Progenitor cell of endocrine pancreas (in vitro differentiated cells): Measurements from ENCODE around the gene FSTL1. TPM values are rescaled to one million over a fixed set of nuclear protein-coding genes. Genes with fewer than 3 reads are reported as not detected.

Experiments
- DNase-seq: peaks from one replicate; pipeline ENCODE4 v3.0.0; 2021; ENCODE audit warnings: low spot score; ENCODE audit not compliant: unreplicated experiment
- H3K27ac Mint-ChIP-seq: 2 replicates; pipeline ENCODE4 v1.8.0; 2021; ENCODE audit warnings: mild to moderate bottlenecking, moderate library complexity, mixed read lengths
- H3K27me3 Mint-ChIP-seq: 2 replicates; pipeline ENCODE4 v1.8.0; 2021; ENCODE audit warnings: mixed read lengths
- H3K36me3 Mint-ChIP-seq: 2 replicates; pipeline ENCODE4 v1.8.0; 2022; ENCODE audit warnings: mixed read lengths; ENCODE audit not compliant: insufficient read depth
- H3K4me1 Mint-ChIP-seq: 2 replicates; pipeline ENCODE4 v1.8.0; 2021; ENCODE audit warnings: low read depth, mixed read lengths
- H3K4me3 Mint-ChIP-seq: 2 replicates; pipeline ENCODE4 v1.8.0; 2021; ENCODE audit warnings: low read depth, mild to moderate bottlenecking, moderate library complexity, mixed read lengths
- H3K9me3 Mint-ChIP-seq: 2 replicates; pipeline ENCODE4 v1.8.0; 2021; ENCODE audit warnings: low read depth, mixed read lengths
- total RNA-seq: library from RNA; stranded (reverse); gene quantifications from 2 replicates; pipeline ENCODE4 v1.2.1, GENCODE V29; 2021
- TF ChIP-seq, protein P1 (sequence below): fragments of 200-600 bp; sonication (generic); IDR thresholded peaks from one replicate; pipeline ENCODE4 v1.5.0; 2021; ENCODE audit warnings: antibody characterized with exemption, mild to moderate bottlenecking; ENCODE audit not compliant: unreplicated experiment

FSTL1 gene
- total RNA-seq, 1 donor from 2014 or later = 210 TPM

- Mint-ChIP-seq H3K36me3 (peaks cover 1% of the 10 kb centered on the region), H3K27ac (no peak overlapping the region), H3K4me1 (peaks cover 13% of the 10 kb centered on the region), H3K27me3 (peaks cover 2% of the 10 kb centered on the region), H3K9me3 (peaks cover 4% of the 10 kb centered on the region), H3K4me3 (peak overlapping the region; percentile 74)
- no peak for DNase-seq
- TF ChIP-seq, protein P1, sequence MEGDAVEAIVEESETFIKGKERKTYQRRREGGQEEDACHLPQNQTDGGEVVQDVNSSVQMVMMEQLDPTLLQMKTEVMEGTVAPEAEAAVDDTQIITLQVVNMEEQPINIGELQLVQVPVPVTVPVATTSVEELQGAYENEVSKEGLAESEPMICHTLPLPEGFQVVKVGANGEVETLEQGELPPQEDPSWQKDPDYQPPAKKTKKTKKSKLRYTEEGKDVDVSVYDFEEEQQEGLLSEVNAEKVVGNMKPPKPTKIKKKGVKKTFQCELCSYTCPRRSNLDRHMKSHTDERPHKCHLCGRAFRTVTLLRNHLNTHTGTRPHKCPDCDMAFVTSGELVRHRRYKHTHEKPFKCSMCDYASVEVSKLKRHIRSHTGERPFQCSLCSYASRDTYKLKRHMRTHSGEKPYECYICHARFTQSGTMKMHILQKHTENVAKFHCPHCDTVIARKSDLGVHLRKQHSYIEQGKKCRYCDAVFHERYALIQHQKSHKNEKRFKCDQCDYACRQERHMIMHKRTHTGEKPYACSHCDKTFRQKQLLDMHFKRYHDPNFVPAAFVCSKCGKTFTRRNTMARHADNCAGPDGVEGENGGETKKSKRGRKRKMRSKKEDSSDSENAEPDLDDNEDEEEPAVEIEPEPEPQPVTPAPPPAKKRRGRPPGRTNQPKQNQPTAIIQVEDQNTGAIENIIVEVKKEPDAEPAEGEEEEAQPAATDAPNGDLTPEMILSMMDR = no peak
Measured at GRCh38 chr3:120451806-120452205, 1.0 kb upstream of the FSTL1 start.

DNA sequence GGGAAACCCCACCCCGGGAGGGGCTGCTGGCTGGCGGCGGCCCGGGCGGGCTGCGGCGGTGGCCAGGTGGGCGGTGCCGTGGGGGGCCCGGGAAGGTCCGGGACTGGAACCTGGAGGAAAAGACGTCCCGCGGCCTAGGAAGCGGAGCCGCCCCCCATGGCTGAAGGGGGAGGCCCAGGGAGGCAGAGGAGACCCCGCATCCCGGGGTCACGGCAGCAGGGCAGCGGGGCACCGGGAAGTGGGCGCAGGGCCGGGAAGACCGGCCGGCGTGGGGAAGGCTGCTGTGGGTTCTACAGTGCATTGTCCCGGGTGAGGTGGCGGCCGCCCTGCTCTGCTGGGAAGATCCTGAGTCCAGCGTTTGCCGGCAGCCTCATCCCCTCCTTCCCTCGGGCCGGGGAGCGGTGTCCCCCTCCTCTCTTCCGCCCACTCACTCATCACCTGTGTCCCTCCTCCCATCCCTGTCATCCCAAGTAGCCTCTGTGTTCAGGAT is 525 bp upstream of the FSTL1 start:
- H3K27me3 Mint-ChIP-seq = peaks cover 2% of the 10 kb centered on the region
- DNase-seq = no peak
- peaks cover 4% of the 10 kb centered on the region for H3K9me3 Mint-ChIP-seq
- TF ChIP-seq, protein P1 = no peak
- H3K36me3 Mint-ChIP-seq = peaks cover 1% of the 10 kb centered on the region
- peak overlapping the region; percentile 74 for H3K4me3 Mint-ChIP-seq
- peaks cover 13% of the 10 kb centered on the region for H3K4me1 Mint-ChIP-seq
- no peak overlapping the region for H3K27ac Mint-ChIP-seq

GRCh38 chr3:120449701-120450599 is 842 bp downstream of the FSTL1 start:
- TF ChIP-seq, protein P1 = no peak
- peaks cover 3% of the 10 kb centered on the region for H3K36me3 Mint-ChIP-seq
- H3K4me3 Mint-ChIP-seq = peak overlapping the region; percentile 94
- DNase-seq = no peak
- H3K4me1 Mint-ChIP-seq = peaks cover 13% of the 10 kb centered on the region
- peak overlapping the region; percentile 93 for H3K27ac Mint-ChIP-seq
- H3K9me3 Mint-ChIP-seq = peaks cover 4% of the 10 kb centered on the region
- peaks cover 2% of the 10 kb centered on the region for H3K27me3 Mint-ChIP-seq

DNA sequence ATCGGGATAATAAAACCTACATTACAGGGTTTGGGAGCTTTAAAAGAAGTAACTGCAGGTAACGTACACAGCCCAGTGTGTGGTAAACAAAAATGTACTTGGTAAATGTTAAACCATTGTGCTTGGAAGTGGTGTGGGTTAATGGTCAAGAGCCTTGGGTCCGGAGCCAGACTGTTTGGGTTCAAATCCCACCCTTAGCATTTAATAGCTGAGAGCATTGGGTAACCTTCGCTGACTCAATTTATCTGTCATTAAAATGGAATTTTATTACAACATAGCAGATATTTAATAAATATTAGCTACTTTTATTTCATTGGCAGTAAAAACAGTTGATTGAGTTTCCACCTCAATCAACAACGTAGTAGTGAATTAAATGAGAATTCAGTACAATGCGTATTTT is 1.5 kb downstream of the FSTL1 start:
- peak overlapping the region; percentile 94 for H3K4me3 Mint-ChIP-seq
- peaks cover 3% of the 10 kb centered on the region for H3K36me3 Mint-ChIP-seq
- no peak overlapping the region for H3K27ac Mint-ChIP-seq
- peaks cover 2% of the 10 kb centered on the region for H3K27me3 Mint-ChIP-seq
- DNase-seq = no peak
- peaks cover 13% of the 10 kb centered on the region for H3K4me1 Mint-ChIP-seq
- peaks cover 4% of the 10 kb centered on the region for H3K9me3 Mint-ChIP-seq
- TF ChIP-seq, protein P1 = no peak

DNA sequence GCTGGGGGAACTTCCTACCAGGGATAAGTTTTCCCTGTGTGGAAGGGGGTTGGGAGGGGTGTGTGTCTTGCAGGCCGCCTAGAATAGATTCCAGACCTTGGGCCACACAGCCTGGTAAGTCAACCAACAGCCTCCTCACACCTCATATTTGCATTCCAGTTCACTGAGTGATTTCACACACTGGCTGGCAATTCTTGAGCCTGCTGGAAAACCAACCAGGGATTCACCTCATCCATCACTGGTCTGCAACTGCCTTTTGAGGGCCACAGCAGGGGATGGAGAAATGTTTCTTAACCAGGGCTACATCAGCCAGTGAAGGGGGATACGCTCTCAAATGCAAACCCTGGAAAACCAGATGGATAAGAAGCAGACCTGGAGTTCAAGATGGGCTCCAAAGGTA is 2.0 kb downstream of the FSTL1 start:
- no peak for DNase-seq
- H3K36me3 Mint-ChIP-seq = peaks cover 3% of the 10 kb centered on the region
- no peak overlapping the region for H3K27ac Mint-ChIP-seq
- peaks cover 13% of the 10 kb centered on the region for H3K4me1 Mint-ChIP-seq
- H3K27me3 Mint-ChIP-seq = peaks cover 2% of the 10 kb centered on the region
- H3K4me3 Mint-ChIP-seq = peak overlapping the region; percentile 41
- TF ChIP-seq, protein P1 = no peak
- H3K9me3 Mint-ChIP-seq = peaks cover under 1% of the 10 kb centered on the region
